Stimulated activated CD4-positive, alpha-beta T cell treated with anti-CD3 and anti-CD28 coated beads, Interleukin-1b, Interleukin-23, amount 100 ng/mL, for 4 hours (primary cell): ENCODE data around the gene ZC3HAV1L.
"Not testable (repeated sequence)": the region's sequence is repeated elsewhere in the genome, so short reads cannot be mapped to it uniquely, and the experiment has no call there.

Source experiments
- DNase-seq, 2 donors: peaks; one replicate each; pipeline ENCODE4 v3.0.0-alpha.2; 2020; ENCODE audit warnings: low read depth in 2 of 2

Gene ZC3HAV1L

GRCh38 chr7:139018910-139019309 is 16.9 kb downstream of the ZC3HAV1L start:
- DNase-seq: no peak

- DNase-seq: peak; percentile 25 to 53
Measured at GRCh38 chr7:139016931-139017511, 18.8 kb downstream of the ZC3HAV1L start.

GRCh38 chr7:139011373-139011772 is 24.5 kb downstream of the ZC3HAV1L start:
- no peak for DNase-seq

- DNase-seq: no peak
Measured at GRCh38 chr7:139004321-139005090, 31.3 kb downstream of the ZC3HAV1L start.

GRCh38 chr7:138999414-138999813 is 36.4 kb downstream of the ZC3HAV1L start:
- no peak for DNase-seq

GRCh38 chr7:138992052-138992531 is 43.8 kb downstream of the ZC3HAV1L start:
- DNase-seq: no peak

GRCh38 chr7:138987686-138988085 is 48.2 kb downstream of the ZC3HAV1L start:
- no peak for DNase-seq

GRCh38 chr7:138982204-138982623 is 53.6 kb downstream of the ZC3HAV1L start:
- DNase-seq: no peak

- peak; percentile 23 to 56 for DNase-seq
Measured at GRCh38 chr7:138981332-138982203, 54.3 kb downstream of the ZC3HAV1L start, which contains the start of gene KIAA1549. TSS of gene KIAA1549 (minus strand) at chr7:138981389. CDS start at chr7:138981269, 120 bp downstream.

- DNase-seq: peak in 1 of 2 donors; percentile 9
Measured at GRCh38 chr7:138980563-138981291, 55.1 kb downstream of the ZC3HAV1L start.

- DNase-seq: no peak
Measured at GRCh38 chr7:138979988-138980562, 55.8 kb downstream of the ZC3HAV1L start.

GRCh38 chr7:138979226-138979979 is 56.4 kb downstream of the ZC3HAV1L start:
- no peak for DNase-seq

GRCh38 chr7:138978541-138979184 is 57.2 kb downstream of the ZC3HAV1L start:
- DNase-seq: no peak

GRCh38 chr7:138976161-138976560 is 59.7 kb downstream of the ZC3HAV1L start:
- not testable (repeated sequence) for DNase-seq
